MCF 10A (cell line): ENCODE results near the gene SLC7A6. TPM values are rescaled to one million over a fixed set of nuclear protein-coding genes. Genes with fewer than 3 reads are reported as not detected.
A peak's percentile ranks its signal among the peaks of the same experiment; 100 is the strongest.

Experiments
- BruUV-seq: library from RNA; stranded (reverse); fragments of 400-500 nt; replicated peaks from 2 replicates; lab custom pipeline; 2021; lab: Mats Ljungman, UMichigan
- CTCF ChIA-PET: fragments of 300-600 bp; sonication (Branson Sonifier 250); formaldehyde crosslinking; extraction: SDS; loops from one replicate; lab custom pipeline; 2021; ENCODE audit warnings: antibody characterized with exemption, inconsistent platforms; lab: Yijun Ruan, JAX
- POLR2A ChIA-PET: fragments of 300-600, 350-650 bp; sonication (Branson Sonifier 250); formaldehyde crosslinking; extraction: SDS; loops from one replicate; lab custom pipeline; 2020; ENCODE audit warnings: antibody characterized with exemption, inconsistent platforms; lab: Yijun Ruan, JAX
- DNase-seq: peaks from one replicate; pipeline ENCODE4 v3.0.0-alpha.2; 2018; ENCODE audit not compliant: unreplicated experiment
- H3K27ac Mint-ChIP-seq: one replicate; pipeline ENCODE4 v1.8.0; 2022; ENCODE audit warnings: mild to moderate bottlenecking, low read depth, mixed read lengths; ENCODE audit not compliant: unreplicated experiment
- H3K27me3 Mint-ChIP-seq: one replicate; pipeline ENCODE4 v1.8.0; 2022; ENCODE audit warnings: mixed read lengths; ENCODE audit not compliant: insufficient read depth, unreplicated experiment
- H3K36me3 Mint-ChIP-seq: one replicate; pipeline ENCODE4 v1.8.0; 2022; ENCODE audit warnings: mild to moderate bottlenecking, moderate library complexity, mixed read lengths; ENCODE audit not compliant: insufficient read depth, unreplicated experiment
- H3K4me1 Mint-ChIP-seq: one replicate; pipeline ENCODE4 v1.8.0; 2022; ENCODE audit warnings: mixed read lengths; ENCODE audit not compliant: insufficient read depth, unreplicated experiment
- H3K4me3 Mint-ChIP-seq: one replicate; pipeline ENCODE4 v1.8.0; 2022; ENCODE audit warnings: mild to moderate bottlenecking, moderate library complexity, mixed read lengths; ENCODE audit not compliant: unreplicated experiment
- H3K9me3 Mint-ChIP-seq: one replicate; pipeline ENCODE4 v1.8.0; 2022; ENCODE audit warnings: mixed read lengths; ENCODE audit not compliant: unreplicated experiment
- intact Hi-C: fragments of 100-400 bp; cut with micrococcal nuclease; formaldehyde crosslinking; loops from 2 replicates; pipeline ENCODE4 v1.14.1; 2022
- total RNA-seq: library from RNA; stranded (reverse); gene quantifications from 2 replicates; pipeline ENCODE4 v1.2.3, GENCODE V29; 2022
- TF ChIP-seq, protein P1 (sequence below): fragments of 200-600 bp; IDR thresholded peaks from one replicate; pipeline ENCODE4 v1.8.0; 2022; ENCODE audit warnings: antibody characterized with exemption, mild to moderate bottlenecking; ENCODE audit not compliant: unreplicated experiment

SLC7A6 gene
- total RNA-seq, 1 experiment from 2014 or later = 61.0 TPM

GRCh38 chr16:68238029-68238345 is 26.3 kb upstream of the SLC7A6 start:
- DNase-seq = no peak
- ChIA-PET POLR2A (interaction anchor here (0.7 to 6.0 kb wide), 29 partner anchors 7 to 406 kb away, joined by 3 to 99 read pairs (median 8); partner anchors contain the start of genes NFATC3, PLA2G15, PRMT7 and SLC7A6), CTCF (interaction anchor here (0.6 to 4.2 kb wide), 4 partner anchors 26 to 90 kb away, joined by 3 to 18 read pairs (median 4); partner anchors contain the start of gene SLC7A6)
- TF ChIP-seq, protein P1, sequence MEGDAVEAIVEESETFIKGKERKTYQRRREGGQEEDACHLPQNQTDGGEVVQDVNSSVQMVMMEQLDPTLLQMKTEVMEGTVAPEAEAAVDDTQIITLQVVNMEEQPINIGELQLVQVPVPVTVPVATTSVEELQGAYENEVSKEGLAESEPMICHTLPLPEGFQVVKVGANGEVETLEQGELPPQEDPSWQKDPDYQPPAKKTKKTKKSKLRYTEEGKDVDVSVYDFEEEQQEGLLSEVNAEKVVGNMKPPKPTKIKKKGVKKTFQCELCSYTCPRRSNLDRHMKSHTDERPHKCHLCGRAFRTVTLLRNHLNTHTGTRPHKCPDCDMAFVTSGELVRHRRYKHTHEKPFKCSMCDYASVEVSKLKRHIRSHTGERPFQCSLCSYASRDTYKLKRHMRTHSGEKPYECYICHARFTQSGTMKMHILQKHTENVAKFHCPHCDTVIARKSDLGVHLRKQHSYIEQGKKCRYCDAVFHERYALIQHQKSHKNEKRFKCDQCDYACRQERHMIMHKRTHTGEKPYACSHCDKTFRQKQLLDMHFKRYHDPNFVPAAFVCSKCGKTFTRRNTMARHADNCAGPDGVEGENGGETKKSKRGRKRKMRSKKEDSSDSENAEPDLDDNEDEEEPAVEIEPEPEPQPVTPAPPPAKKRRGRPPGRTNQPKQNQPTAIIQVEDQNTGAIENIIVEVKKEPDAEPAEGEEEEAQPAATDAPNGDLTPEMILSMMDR = no peak
- Mint-ChIP-seq H3K4me3 (peak overlapping the region; percentile 81), H3K27me3 (no peaks in the 10 kb centered on the region), H3K9me3 (no peaks in the 10 kb centered on the region), H3K36me3 (peaks cover 15% of the 10 kb centered on the region), H3K4me1 (peaks cover 16% of the 10 kb centered on the region), H3K27ac (peak overlapping the region; percentile 94)
- intact Hi-C loops = loop anchor here (5.0 kb wide), 1 partner anchor 271 kb away; the partner anchor contains the start of gene SLC12A4
- TSS peak; percentile 27 for BruUV-seq

- intact Hi-C loops = no loop called here
- DNase-seq = no peak
- no TSS peak for BruUV-seq
- Mint-ChIP-seq H3K27me3 (no peaks in the 10 kb centered on the region), H3K4me1 (peaks cover 9% of the 10 kb centered on the region), H3K36me3 (peaks cover 2% of the 10 kb centered on the region), H3K9me3 (no peaks in the 10 kb centered on the region), H3K27ac (no peak overlapping the region), H3K4me3 (no peak overlapping the region)
- TF ChIP-seq, protein P1 = no peak
- ChIA-PET POLR2A (interaction anchor here (1.1 kb wide), 1 partner anchor 8 kb away, joined by 3 read pairs; no protein-coding TSS in a partner anchor), CTCF (interaction anchor here (1.0 to 5.5 kb wide), 4 partner anchors 19 to 148 kb away, joined by 3 to 36 read pairs (median 8); no protein-coding TSS in a partner anchor)
Measured at GRCh38 chr16:68242085-68242484, 22.2 kb upstream of the SLC7A6 start.

- TF ChIP-seq, protein P1 = no peak
- POLR2A ChIA-PET = interaction anchor here (0.7 to 3.3 kb wide), 4 partner anchors 7 to 69 kb away, joined by 3 to 30 read pairs (median 14); partner anchors contain the start of genes ESRP2, PRMT7 and SLC7A6OS
- DNase-seq = no peak
- CTCF ChIA-PET = interaction anchor here (0.6 to 5.5 kb wide), 6 partner anchors 18 to 131 kb away, joined by 3 to 36 read pairs (median 10); no protein-coding TSS in a partner anchor
- no peak overlapping the region for H3K27ac Mint-ChIP-seq
- H3K4me1 Mint-ChIP-seq = peaks cover 9% of the 10 kb centered on the region
- H3K36me3 Mint-ChIP-seq = peaks cover 7% of the 10 kb centered on the region
- BruUV-seq = no TSS peak
- H3K9me3 Mint-ChIP-seq = no peaks in the 10 kb centered on the region
- H3K27me3 Mint-ChIP-seq = no peaks in the 10 kb centered on the region
- intact Hi-C loops = no loop called here
- H3K4me3 Mint-ChIP-seq = peak overlapping the region; percentile 45
Measured at GRCh38 chr16:68242926-68243858, 21.1 kb upstream of the SLC7A6 start.

- ChIA-PET POLR2A (interaction anchor here (1.1 to 3.3 kb wide), 6 partner anchors 9 to 66 kb away, joined by 5 to 30 read pairs (median 14); partner anchors contain the start of genes ESRP2, PRMT7, SLC7A6 and SLC7A6OS), CTCF (interaction anchor here (0.5 to 5.5 kb wide), 5 partner anchors 17 to 817 kb away, joined by 3 to 36 read pairs (median 5); no protein-coding TSS in a partner anchor)
- BruUV-seq = no TSS peak
- Mint-ChIP-seq H3K9me3 (no peaks in the 10 kb centered on the region), H3K4me1 (peaks cover 9% of the 10 kb centered on the region), H3K36me3 (peaks cover 7% of the 10 kb centered on the region), H3K4me3 (peak overlapping the region; percentile 83), H3K27ac (peak overlapping the region; percentile 16), H3K27me3 (no peaks in the 10 kb centered on the region)
- intact Hi-C loops = no loop called here
- TF ChIP-seq, protein P1 = no peak
- DNase-seq = no peak
Measured at GRCh38 chr16:68244481-68244902, 19.8 kb upstream of the SLC7A6 start.
